KOPT-K1 (cell line): ENCODE measurements around the gene INTS7.
"Not testable (repeated sequence)": the region's sequence is repeated elsewhere in the genome, so short reads cannot be mapped to it uniquely, and the experiment has no call there.

Experiments
- H3K27ac ChIP-seq: fragments of 200-600 bp; sonication (generic); 2 replicates; pipeline ENCODE4 v1.5.1; 2016; ENCODE audit warnings: antibody characterized with exemption, mild to moderate bottlenecking, low read depth, low read length; ENCODE audit not compliant: poor library complexity, severe bottlenecking
- H3K36me3 ChIP-seq: fragments of 200-600 bp; sonication (generic); 2 replicates; pipeline ENCODE4 v1.5.1; 2017; ENCODE audit warnings: antibody characterized with exemption, mild to moderate bottlenecking, low read length, moderate library complexity; ENCODE audit not compliant: insufficient read depth
- H3K9me3 ChIP-seq: fragments of 200-600 bp; sonication (generic); 2 replicates; pipeline ENCODE4 v1.5.1; 2017; ENCODE audit warnings: antibody characterized with exemption, low read length, mild to moderate bottlenecking; ENCODE audit not compliant: insufficient read depth, poor library complexity, severe bottlenecking

The INTS7 gene

GRCh38 chr1:211942583-211942982 is 92.8 kb downstream of the INTS7 start:
- no peak overlapping the region for H3K27ac ChIP-seq
- peaks cover 59% of the 10 kb centered on the region for H3K36me3 ChIP-seq
- H3K9me3 ChIP-seq, result no peaks in the 10 kb centered on the region

DNA sequence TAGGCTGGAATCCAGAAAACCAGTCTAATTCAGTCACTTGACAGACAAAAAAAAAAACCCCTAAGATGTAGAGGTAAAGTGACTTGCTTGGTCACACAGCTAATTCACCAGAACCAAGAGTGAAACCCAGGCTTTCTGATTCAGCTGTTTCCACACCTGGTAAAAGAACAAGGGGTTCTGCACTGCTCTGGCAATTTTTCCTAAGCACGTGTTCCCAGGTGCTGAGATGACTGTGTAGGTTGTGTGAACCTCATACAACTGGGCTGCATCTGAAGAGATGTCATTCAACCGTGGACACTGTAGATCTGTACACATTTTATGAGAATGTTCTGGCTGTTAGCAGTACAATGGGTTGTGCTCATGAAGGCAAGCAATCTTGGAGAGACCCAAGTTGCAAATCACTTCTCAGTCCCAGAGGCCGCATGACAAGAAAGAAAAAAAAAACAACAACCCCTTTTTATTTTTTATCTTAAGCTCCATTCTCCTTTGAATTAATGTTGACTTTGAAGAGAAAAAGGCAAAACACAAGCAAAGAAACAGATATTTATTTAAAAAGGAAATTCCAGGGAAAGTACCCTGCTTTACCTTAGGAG is 95.4 kb downstream of the INTS7 start:
- Histone ChIP-seq H3K27ac (no peak overlapping the region), H3K9me3 (no peaks in the 10 kb centered on the region), H3K36me3 (peaks cover 35% of the 10 kb centered on the region)

DNA sequence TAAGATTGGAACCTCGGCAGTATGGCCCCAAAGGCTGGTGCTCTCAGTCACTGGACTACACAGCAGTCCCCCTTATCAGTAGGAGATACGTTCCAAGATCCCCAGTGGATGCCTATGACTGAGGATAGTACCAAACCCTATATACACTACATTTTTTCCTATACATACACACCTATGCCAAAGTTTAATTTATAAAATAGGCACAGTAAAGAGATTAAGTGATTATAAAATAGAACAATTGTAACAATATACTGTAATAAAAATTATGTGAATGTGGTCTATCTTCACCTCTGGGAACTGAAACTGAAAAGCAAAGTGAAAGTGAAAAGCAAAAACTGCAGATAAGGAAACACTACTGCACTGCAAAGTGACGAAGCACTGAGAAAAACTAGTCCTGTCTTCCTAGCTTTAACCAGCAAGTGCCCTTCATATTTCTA is 96.8 kb downstream of the INTS7 start:
- Histone ChIP-seq H3K27ac (peak overlapping the region; percentile 55), H3K36me3 (peaks cover 22% of the 10 kb centered on the region), H3K9me3 (no peaks in the 10 kb centered on the region)

GRCh38 chr1:211937422-211937821 is 97.9 kb downstream of the INTS7 start:
- H3K36me3 ChIP-seq, result peaks cover 12% of the 10 kb centered on the region
- not testable (repeated sequence) for H3K9me3 ChIP-seq, H3K27ac ChIP-seq

GRCh38 chr1:211935448-211935970 is 99.8 kb downstream of the INTS7 start:
- no peaks in the 10 kb centered on the region for H3K36me3 ChIP-seq
- no peaks in the 10 kb centered on the region for H3K9me3 ChIP-seq
- no peak overlapping the region for H3K27ac ChIP-seq

DNA sequence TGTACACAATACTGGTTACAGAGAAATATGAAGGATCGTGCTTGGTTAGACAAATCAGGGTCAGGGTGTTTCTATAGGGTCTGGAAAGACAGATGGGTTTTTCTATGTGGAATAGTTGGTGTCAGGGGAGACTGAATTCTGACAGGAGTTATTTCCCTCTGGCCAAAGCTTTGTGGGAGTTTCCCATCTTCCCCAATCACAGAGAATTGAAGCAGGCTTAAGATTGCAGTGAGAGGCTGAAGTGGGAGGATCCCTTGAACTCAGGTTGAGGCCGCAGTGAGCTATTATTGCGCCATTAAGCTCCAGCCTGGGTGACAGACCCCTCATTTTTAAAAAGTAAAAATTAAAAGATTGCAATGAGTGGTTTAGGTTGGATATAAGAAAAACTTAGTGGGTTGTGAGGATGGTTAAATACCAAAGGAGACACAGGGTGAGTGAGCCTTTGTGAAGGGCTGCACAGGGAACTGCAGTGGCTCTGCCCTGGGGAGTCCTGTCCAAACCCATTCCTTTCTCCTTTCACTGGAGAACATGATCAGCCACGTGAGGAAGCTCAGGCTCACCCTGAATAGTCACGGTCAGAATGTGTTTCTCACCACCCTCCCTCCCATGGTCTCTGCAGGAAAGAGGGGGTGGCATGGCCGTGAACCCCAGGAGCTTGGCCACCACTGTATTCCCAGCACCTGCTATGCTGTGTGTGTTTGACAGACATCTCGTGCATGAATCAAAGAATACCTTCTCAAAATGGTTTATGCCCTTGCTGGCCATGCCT is 101.2 kb downstream of the INTS7 start:
- Histone ChIP-seq H3K9me3 (no peaks in the 10 kb centered on the region), H3K36me3 (no peaks in the 10 kb centered on the region), H3K27ac (no peak overlapping the region)

DNA sequence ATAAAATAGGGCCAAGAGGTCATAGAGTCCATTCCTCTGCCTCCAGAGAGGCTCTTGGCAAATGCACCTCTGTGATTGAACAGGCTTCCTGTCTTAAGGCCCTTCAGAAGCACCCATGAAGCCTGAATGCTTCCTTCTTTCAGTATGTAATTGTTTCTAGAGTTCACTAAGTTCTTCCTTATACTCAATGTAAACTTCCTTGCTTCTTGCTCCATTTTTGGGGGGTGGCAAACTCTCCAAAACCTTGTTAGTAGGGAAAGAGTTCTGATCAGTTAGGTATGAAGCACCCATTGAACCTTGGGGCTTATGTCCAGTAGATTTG is 102.5 kb downstream of the INTS7 start:
- H3K27ac ChIP-seq, result no peak overlapping the region
- no peaks in the 10 kb centered on the region for H3K36me3 ChIP-seq
- no peaks in the 10 kb centered on the region for H3K9me3 ChIP-seq

GRCh38 chr1:211932231-211932932 is 103.0 kb downstream of the INTS7 start:
- Histone ChIP-seq H3K9me3 (no peaks in the 10 kb centered on the region), H3K36me3 (no peaks in the 10 kb centered on the region), H3K27ac (no peak overlapping the region)

DNA sequence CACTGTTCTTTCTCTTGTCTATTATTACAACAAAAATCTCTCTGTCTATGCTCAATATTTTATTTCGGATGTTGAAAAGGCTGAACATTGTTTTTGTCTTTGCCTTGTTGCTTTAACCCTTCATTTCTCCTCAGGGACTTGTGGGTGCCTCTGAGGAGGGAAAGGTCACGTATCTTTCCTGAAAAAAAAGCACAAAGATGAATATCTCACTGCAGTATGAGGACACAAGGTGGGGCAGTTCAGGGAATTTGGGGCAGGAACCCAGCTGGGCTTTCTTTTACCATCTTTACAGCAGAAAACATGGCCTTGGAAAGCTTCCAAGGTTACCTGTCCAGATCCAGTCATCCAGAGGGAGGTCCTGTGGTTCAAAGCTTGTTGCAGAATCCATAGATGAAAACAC is 105.7 kb downstream of the INTS7 start:
- Histone ChIP-seq H3K27ac (no peak overlapping the region), H3K36me3 (no peaks in the 10 kb centered on the region), H3K9me3 (no peaks in the 10 kb centered on the region)

- Histone ChIP-seq H3K36me3 (no peaks in the 10 kb centered on the region), H3K27ac (no peak overlapping the region), H3K9me3 (no peaks in the 10 kb centered on the region)
Measured at GRCh38 chr1:211928993-211929637, 106.2 kb downstream of the INTS7 start.

DNA sequence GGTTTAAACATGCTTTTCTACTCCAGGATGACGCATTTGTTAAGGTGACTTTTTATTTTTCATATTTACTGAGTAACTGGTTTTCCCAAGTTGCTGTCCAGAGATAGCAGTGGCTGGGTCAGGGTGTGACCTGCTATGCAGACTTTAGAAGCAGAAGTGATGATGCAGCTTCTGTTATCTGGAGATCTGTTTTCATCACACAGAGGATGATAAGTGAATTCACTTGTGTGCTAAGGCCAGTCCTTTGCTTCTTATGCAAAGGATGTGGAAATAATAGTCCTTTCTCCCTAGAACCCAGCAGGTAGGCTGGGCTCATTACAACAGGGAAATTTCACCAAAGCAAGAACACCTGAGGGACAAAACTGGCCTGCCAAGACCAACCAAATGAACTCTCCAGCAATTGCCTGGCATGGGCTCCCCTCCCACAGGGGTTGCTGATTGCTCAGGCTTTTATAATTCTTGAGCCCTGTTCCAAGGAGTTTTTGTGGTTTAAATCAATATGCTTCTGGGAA is 107.0 kb downstream of the INTS7 start:
- Histone ChIP-seq H3K9me3 (no peaks in the 10 kb centered on the region), H3K36me3 (no peaks in the 10 kb centered on the region), H3K27ac (no peak overlapping the region)

DNA sequence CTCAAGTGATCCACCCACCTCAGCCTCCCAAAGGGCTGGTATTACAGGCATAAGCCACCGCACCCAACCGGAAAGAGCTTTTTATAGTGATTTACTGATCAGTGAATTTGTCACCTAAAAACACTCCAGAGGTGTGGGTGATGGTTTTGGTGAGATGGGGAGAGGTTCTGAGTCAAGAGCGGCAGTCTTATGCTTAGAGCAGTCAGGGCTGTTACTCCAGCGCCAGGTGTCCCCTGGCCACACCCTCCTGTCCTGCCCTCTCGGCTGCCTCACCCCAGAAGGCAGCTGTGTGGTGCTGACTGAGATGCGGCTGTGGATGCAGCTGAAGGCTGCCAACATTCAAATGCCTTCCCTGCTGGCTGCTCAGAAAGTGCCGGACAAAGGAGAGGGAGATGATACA is 110.3 kb downstream of the INTS7 start:
- Histone ChIP-seq H3K9me3 (no peaks in the 10 kb centered on the region), H3K27ac (no peak overlapping the region), H3K36me3 (no peaks in the 10 kb centered on the region)

GRCh38 chr1:211924256-211924655 is 111.1 kb downstream of the INTS7 start:
- no peaks in the 10 kb centered on the region for H3K9me3 ChIP-seq
- H3K36me3 ChIP-seq, result no peaks in the 10 kb centered on the region
- no peak overlapping the region for H3K27ac ChIP-seq

GRCh38 chr1:211923095-211923494 is 112.3 kb downstream of the INTS7 start:
- no peak overlapping the region for H3K27ac ChIP-seq

DNA sequence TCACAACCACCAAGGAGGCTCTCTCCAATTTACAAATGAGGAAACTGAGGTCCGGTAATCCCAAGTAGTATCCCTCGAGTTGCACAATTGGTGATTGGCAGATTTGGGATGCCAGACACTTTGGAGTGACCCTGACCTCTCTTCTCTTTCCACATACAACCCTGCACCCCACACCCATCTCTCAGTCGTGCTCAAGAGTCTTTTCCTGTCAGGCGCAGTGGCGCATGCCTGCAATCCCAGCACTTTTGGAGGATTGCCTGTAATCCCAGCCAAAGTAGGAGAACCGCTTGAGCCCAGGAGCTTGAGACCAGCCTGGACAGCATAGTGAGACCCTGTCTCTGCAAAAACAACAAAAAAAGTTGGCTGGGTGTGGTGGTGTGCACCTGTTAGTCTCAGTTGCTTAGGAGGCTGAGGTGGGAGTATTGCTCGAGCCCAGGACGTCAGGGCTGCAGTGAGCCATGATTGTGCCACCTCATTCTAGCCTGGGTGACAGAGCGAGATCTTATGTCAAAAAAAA is 113.7 kb downstream of the INTS7 start:
- H3K36me3 ChIP-seq, result no peaks in the 10 kb centered on the region
- no peaks in the 10 kb centered on the region for H3K9me3 ChIP-seq
- no peak overlapping the region for H3K27ac ChIP-seq

More at GRCh38 chr1:211923095-211923494, 112.3 kb downstream of the INTS7 start:
- Histone ChIP-seq H3K9me3 (no peaks in the 10 kb centered on the region), H3K36me3 (no peaks in the 10 kb centered on the region)
